ENCODE results near the gene PLEKHA7. TPM values are rescaled to one million over a fixed set of nuclear protein-coding genes. Genes with fewer than 3 reads are reported as not detected.

The PLEKHA7 gene
- total RNA-seq, 4 donors from 2014 or later, result 0.72 to 3.6 (median 2.2) TPM

DNA sequence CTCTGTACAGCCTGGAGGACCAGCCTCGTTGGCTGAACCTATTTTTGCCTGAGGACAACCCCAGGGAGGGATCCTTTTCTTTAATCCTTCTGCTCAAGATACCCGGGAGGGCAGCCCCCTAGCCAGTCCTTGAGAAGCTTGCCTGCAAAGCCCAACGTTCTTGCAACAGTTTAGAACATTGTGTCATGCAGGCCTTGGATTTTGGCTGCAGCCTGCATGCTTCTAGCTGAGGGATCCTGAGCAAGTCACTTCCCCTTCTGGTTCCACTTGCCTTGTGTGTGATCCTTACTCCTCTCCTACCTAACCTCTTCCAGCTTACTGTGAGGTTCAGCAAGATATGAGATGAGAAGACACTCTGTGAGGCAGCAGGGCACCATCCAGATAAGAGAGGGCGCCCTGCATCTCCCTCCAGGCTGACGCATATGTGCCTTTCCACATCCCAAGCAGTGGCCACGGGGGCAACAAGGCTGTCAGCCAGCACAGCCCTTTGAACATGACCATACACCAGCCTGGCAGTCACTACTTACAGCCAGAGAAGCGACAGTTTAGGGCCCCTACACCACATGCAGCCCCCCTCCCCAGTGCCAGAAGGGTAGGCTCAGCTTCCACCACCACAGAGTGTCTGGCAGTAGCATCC, 199.7 kb downstream of the PLEKHA7 start:
- in situ Hi-C loops (cut with MboI; ENCODE audit: low sequenced_read_pairs in 4 of 4), result loop anchor here in 3 of 4 donors (25.0 kb wide), 1 partner anchor 248 kb away; no protein-coding TSS in a partner anchor
- intact Hi-C loops (cut with DNase I; ENCODE audit: low total_unique reads), result no loop called here

DNA sequence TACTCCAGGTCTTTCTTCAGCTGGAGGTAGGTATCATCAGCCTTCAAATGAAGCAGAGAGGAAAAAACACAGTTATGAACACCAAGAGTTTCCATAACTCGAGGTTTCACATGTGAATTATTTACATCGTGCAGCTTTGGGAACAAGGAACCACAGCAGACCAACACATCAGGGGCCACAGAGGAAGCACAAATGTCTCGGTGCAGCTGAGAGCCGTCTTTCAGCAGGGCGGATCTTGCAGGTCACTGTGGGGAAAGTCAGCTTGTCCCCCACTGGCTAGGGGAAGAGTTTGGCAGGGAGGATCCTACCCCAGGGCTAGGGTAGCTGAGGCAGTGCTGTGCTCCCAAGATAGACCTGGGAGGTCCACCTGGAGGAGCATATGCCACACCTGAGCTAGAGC, 201.1 kb downstream of the PLEKHA7 start:
- Histone ChIP-seq H3K4me1 (peaks cover 3 to 15% of the 10 kb centered on the region in 2 donors), H3K36me3 (no peaks in the 10 kb centered on the region), H3K9me3 (no peaks in the 10 kb centered on the region), H3K27me3 (no peaks in the 10 kb centered on the region), H3K27ac (no peak overlapping the region), H3K4me3 (no peak overlapping the region)
- no peak for ATAC-seq
- no peak for TF ChIP-seq POLR2A (IDR thresholded peaks at IDR 0.05)
- intact Hi-C loops (cut with DNase I; ENCODE audit: low total_unique reads) (no loop called here), in situ Hi-C loops (cut with MboI; ENCODE audit: low sequenced_read_pairs in 4 of 4) (loop anchor here in 3 of 4 donors (25.0 kb wide), 1 partner anchor 249 kb away; no protein-coding TSS in a partner anchor)
- DNase-seq, result no peak

More for the DNA sequence above, 199.7 kb downstream of the PLEKHA7 start:
- Histone ChIP-seq H3K27ac (peak overlapping the region; percentile 24 to 67 (median 40)), H3K9me3 (no peaks in the 10 kb centered on the region), H3K27me3 (no peaks in the 10 kb centered on the region), H3K4me3 (no peak overlapping the region), H3K36me3 (no peaks in the 10 kb centered on the region), H3K4me1 (peaks cover 3 to 15% of the 10 kb centered on the region in 2 donors)
- DNase-seq, result no peak
- no peak for ATAC-seq
- TF ChIP-seq, protein P1, sequence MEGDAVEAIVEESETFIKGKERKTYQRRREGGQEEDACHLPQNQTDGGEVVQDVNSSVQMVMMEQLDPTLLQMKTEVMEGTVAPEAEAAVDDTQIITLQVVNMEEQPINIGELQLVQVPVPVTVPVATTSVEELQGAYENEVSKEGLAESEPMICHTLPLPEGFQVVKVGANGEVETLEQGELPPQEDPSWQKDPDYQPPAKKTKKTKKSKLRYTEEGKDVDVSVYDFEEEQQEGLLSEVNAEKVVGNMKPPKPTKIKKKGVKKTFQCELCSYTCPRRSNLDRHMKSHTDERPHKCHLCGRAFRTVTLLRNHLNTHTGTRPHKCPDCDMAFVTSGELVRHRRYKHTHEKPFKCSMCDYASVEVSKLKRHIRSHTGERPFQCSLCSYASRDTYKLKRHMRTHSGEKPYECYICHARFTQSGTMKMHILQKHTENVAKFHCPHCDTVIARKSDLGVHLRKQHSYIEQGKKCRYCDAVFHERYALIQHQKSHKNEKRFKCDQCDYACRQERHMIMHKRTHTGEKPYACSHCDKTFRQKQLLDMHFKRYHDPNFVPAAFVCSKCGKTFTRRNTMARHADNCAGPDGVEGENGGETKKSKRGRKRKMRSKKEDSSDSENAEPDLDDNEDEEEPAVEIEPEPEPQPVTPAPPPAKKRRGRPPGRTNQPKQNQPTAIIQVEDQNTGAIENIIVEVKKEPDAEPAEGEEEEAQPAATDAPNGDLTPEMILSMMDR (IDR thresholded peaks at IDR 0.05 in 4 of 5, conservative IDR thresholded peaks at IDR 0.05 in 1 of 5), result no peak
- no peak for TF ChIP-seq POLR2A (IDR thresholded peaks at IDR 0.05)

DNA sequence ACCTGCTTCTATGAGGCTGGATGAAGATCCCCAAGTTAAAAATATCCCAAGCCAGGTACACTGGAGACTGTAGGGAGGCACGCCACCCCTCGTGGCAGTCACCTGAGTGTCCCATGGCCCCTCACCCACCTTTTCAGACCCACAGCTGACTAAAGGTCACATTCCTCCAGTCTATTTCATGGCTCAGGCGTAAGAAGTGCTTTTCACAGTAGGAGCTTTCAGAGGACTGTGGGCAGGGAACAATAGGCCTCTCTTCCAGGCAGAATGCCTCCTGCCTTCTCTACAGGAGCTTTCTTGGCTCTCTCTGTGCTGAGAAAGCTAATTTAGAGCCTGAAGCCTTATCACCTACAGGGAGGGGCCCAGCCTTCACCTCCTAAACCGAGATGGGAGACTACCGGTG, 201.9 kb downstream of the PLEKHA7 start:
- H3K36me3 ChIP-seq, result no peaks in the 10 kb centered on the region
- TF ChIP-seq POLR2A (IDR thresholded peaks at IDR 0.05), result no peak
- TF ChIP-seq, protein P1 (IDR thresholded peaks at IDR 0.05 in 4 of 5, conservative IDR thresholded peaks at IDR 0.05 in 1 of 5), result no peak
- ATAC-seq (no peak), DNase-seq (no peak)
- no peak overlapping the region for H3K4me3 ChIP-seq
- H3K9me3 ChIP-seq, result no peaks in the 10 kb centered on the region
- peaks cover 3 to 16% of the 10 kb centered on the region in 2 donors for H3K4me1 ChIP-seq
- intact Hi-C loops (cut with DNase I; ENCODE audit: low total_unique reads), result no loop called here
- H3K27ac ChIP-seq, result no peak overlapping the region
- H3K27me3 ChIP-seq, result no peaks in the 10 kb centered on the region
- in situ Hi-C loops (cut with MboI; ENCODE audit: low sequenced_read_pairs in 4 of 4), result loop anchor here in 3 of 4 donors (25.0 kb wide), 1 partner anchor 250 kb away; no protein-coding TSS in a partner anchor

DNA sequence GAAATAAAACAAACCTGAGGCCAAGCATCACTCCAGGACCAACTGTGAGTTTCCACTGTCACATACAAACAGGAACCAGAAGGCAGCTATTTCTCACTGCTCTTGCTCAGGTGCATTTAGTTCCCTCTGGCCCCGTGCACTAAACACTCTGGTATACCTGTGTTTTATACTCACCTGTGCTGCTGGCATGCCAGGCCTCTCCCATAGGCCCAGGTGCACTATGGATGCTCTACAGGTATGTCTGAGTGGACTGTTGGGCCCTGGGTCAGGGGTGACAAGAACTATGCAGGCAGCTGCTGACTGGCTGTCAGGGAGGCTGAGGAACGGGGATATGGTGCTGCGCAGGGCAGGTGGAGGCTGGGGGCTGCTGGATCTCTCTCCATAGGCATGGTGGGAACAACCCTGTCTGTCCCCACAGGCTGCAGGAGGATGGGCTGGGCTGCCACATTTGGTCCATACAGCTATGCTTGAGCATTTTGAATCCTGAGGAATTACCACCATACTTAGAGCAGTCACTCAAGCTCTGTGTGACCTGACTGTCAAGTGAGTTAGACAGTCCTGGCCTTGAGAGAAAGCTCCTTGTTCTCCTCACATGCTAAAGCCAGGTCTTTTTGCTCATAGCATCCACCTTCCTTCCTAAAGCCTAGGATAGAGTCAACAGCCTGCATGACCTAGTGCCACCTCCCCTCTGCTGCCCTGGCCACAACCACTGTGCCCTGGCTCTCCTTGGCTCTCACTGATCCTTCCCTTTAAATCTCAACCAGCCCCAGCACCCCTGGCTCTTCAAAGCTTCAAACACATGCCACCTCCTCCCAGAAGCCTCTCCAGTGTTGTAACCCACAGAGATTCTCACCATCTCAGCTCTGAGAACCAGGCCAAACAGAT, 202.8 kb downstream of the PLEKHA7 start:
- H3K27me3 ChIP-seq, result no peaks in the 10 kb centered on the region
- peaks cover 3 to 25% of the 10 kb centered on the region in 2 donors for H3K4me1 ChIP-seq
- no peak overlapping the region for H3K4me3 ChIP-seq
- in situ Hi-C loops (cut with MboI; ENCODE audit: low sequenced_read_pairs in 4 of 4) (loop anchor here in 3 of 4 donors (25.0 kb wide), 1 partner anchor 251 kb away; no protein-coding TSS in a partner anchor), intact Hi-C loops (cut with DNase I; ENCODE audit: low total_unique reads) (no loop called here)
- no peaks in the 10 kb centered on the region for H3K9me3 ChIP-seq
- H3K27ac ChIP-seq, result no peak overlapping the region
- no peak for ATAC-seq
- TF ChIP-seq POLR2A (IDR thresholded peaks at IDR 0.05), result no peak
- TF ChIP-seq, protein P1 (IDR thresholded peaks at IDR 0.05 in 4 of 5, conservative IDR thresholded peaks at IDR 0.05 in 1 of 5), result no peak
- no peak for DNase-seq
- H3K36me3 ChIP-seq, result no peaks in the 10 kb centered on the region
